Natural killer cell (primary cell): Measurements from ENCODE around the gene PDLIM4. TPM values are rescaled to one million over a fixed set of nuclear protein-coding genes. Genes with fewer than 3 reads are reported as not detected.

Experiments used
- ATAC-seq, 3 donors: fragments of 150-1000 bp in 2 of 3; fragments of 200-7000 bp in 1 of 3; cut with Tn5 transposase; 1 replicate in 1 of 3; 2 replicates in 2 of 3; pipeline ENCODE4 v1.10.0; 2021; ENCODE audit warnings: mild to moderate bottlenecking in 2 of 3, moderate library complexity in 2 of 3
- DNase-seq, 2 donors: peaks; one replicate each; pipeline versions ENCODE4 v3.0.0 to v3.0.0-alpha.2; 2013 to 2021; ENCODE audit warnings: mixed read lengths in 1 of 2
- H3K27ac ChIP-seq: one replicate; pipeline ENCODE4 v1.5.1; 2013; ENCODE audit warnings: mild to moderate bottlenecking, low read length
- H3K27me3 ChIP-seq: one replicate; pipeline ENCODE4 v1.6.1; 2013; ENCODE audit warnings: low read length; ENCODE audit not compliant: control insufficient read depth, insufficient read depth
- H3K36me3 ChIP-seq: one replicate; pipeline ENCODE4 v1.6.1; 2013; ENCODE audit warnings: low read length; ENCODE audit not compliant: control insufficient read depth, insufficient read depth
- H3K4me1 ChIP-seq: one replicate; pipeline ENCODE4 v1.6.1; 2013; ENCODE audit warnings: low read length; ENCODE audit not compliant: control insufficient read depth, insufficient read depth
- H3K4me3 ChIP-seq: one replicate; pipeline ENCODE4 v1.5.1; 2013; ENCODE audit warnings: low read length
- H3K9me3 ChIP-seq: one replicate; pipeline ENCODE4 v1.6.1; 2013; ENCODE audit warnings: low read length; ENCODE audit not compliant: control insufficient read depth, insufficient read depth
- H3K27ac Mint-ChIP-seq, 2 donors: one replicate each; pipeline ENCODE4 v1.8.0; 2022; ENCODE audit warnings: mild to moderate bottlenecking in 2 of 2, mixed read lengths in 2 of 2, moderate library complexity in 1 of 2
- H3K27me3 Mint-ChIP-seq, 2 donors: one replicate each; pipeline ENCODE4 v1.8.0; 2022; ENCODE audit warnings: low read depth in 2 of 2, mixed read lengths in 2 of 2
- H3K36me3 Mint-ChIP-seq: one replicate; pipeline ENCODE4 v1.8.0; 2022; ENCODE audit warnings: mixed read lengths
- H3K4me1 Mint-ChIP-seq, 2 donors: one replicate each; pipeline ENCODE4 v1.8.0; 2022; ENCODE audit warnings: mixed read lengths in 2 of 2
- H3K4me3 Mint-ChIP-seq: one replicate; pipeline ENCODE4 v1.8.0; 2022; ENCODE audit warnings: mild to moderate bottlenecking, moderate library complexity, mixed read lengths
- H3K9me3 Mint-ChIP-seq, 2 donors: one replicate each; pipeline ENCODE4 v1.8.0; 2022; ENCODE audit warnings: mixed read lengths in 2 of 2
- CTCF ChIP-seq: fragments of 200-600 bp; IDR thresholded peaks from one replicate; pipeline ENCODE4 v1.8.0; 2022; ENCODE audit warnings: antibody characterized with exemption
- WGBS: methylation state at CpG from one replicate; pipeline ENCODE4 v1.1.7; 2013; ENCODE audit warnings: missing lambda C conversion rate; ENCODE audit not compliant: insufficient coverage; 5-methylcytosine and 5-hydroxymethylcytosine counted together
- intact Hi-C: fragments of 100-400 bp; cut with micrococcal nuclease; formaldehyde crosslinking; loops from one replicate; pipeline ENCODE4 v1.14.2; 2022
- total RNA-seq, 4 donors: library from RNA; stranded (reverse); fragments of 120-200 nt in 1 of 4; gene quantifications; one replicate each; pipeline versions ENCODE4 v1.2.3 to v1.2.4, GENCODE V29; 2013 to 2022

PDLIM4 gene
- total RNA-seq, 3 donors from 2014 or later (not counting 1 experiment from before 2014, with no cell fraction given), result not detected

GRCh38 chr5:132233811-132234683 is 23.4 kb upstream of the PDLIM4 start:
- intact Hi-C loops, result no loop called here
- H3K27ac ChIP-seq, result no peak overlapping the region
- H3K27ac Mint-ChIP-seq, result no peak overlapping the region
- no peaks in the 10 kb centered on the region for H3K36me3 ChIP-seq
- TF ChIP-seq CTCF, result no peak
- no peaks in the 10 kb centered on the region for H3K27me3 ChIP-seq
- H3K36me3 Mint-ChIP-seq, result no peaks in the 10 kb centered on the region
- H3K4me1 Mint-ChIP-seq, result peaks cover 7 to 20% of the 10 kb centered on the region in 2 donors
- no peaks in the 10 kb centered on the region for H3K4me1 ChIP-seq
- H3K27me3 Mint-ChIP-seq, result peaks cover 7 to 16% of the 10 kb centered on the region in 2 donors
- WGBS, result 94% methylated on average over 7 of the region's 7 CpGs
- H3K4me3 Mint-ChIP-seq, result no peak overlapping the region
- H3K9me3 ChIP-seq, result no peaks in the 10 kb centered on the region
- no peaks in the 10 kb centered on the region for H3K9me3 Mint-ChIP-seq
- no peak overlapping the region for H3K4me3 ChIP-seq
- ATAC-seq, result no peak
- DNase-seq, result no peak

- DNase-seq (no peak), ATAC-seq (no peak)
- Histone ChIP-seq H3K27me3 (no peaks in the 10 kb centered on the region), H3K4me1 (no peaks in the 10 kb centered on the region), H3K4me3 (no peak overlapping the region), H3K9me3 (no peaks in the 10 kb centered on the region), H3K36me3 (no peaks in the 10 kb centered on the region), H3K27ac (no peak overlapping the region)
- Mint-ChIP-seq H3K9me3 (no peaks in the 10 kb centered on the region), H3K27me3 (peaks cover under 1 to 10% of the 10 kb centered on the region in 2 donors), H3K27ac (no peak overlapping the region), H3K36me3 (no peaks in the 10 kb centered on the region), H3K4me1 (peaks cover 7 to 13% of the 10 kb centered on the region in 2 donors), H3K4me3 (no peak overlapping the region)
- WGBS, result no CpG with 5 or more reads among the region's 2 CpGs
- intact Hi-C loops, result no loop called here
- no peak for TF ChIP-seq CTCF
Observed at GRCh38 chr5:132234684-132235062, 22.8 kb upstream of the PDLIM4 start.

- 90% methylated on average over 3 of the region's 3 CpGs for WGBS
- no peaks in the 10 kb centered on the region for H3K4me1 ChIP-seq
- no peak overlapping the region for H3K4me3 ChIP-seq
- ATAC-seq (no peak), DNase-seq (no peak)
- H3K36me3 Mint-ChIP-seq, result no peaks in the 10 kb centered on the region
- no peak overlapping the region for H3K4me3 Mint-ChIP-seq
- no peaks in the 10 kb centered on the region for H3K36me3 ChIP-seq
- H3K9me3 Mint-ChIP-seq, result no peaks in the 10 kb centered on the region
- H3K27me3 Mint-ChIP-seq, result peaks cover 0 to 7% of the 10 kb centered on the region in 2 donors
- no peaks in the 10 kb centered on the region for H3K27me3 ChIP-seq
- no peak overlapping the region for H3K27ac Mint-ChIP-seq
- H3K27ac ChIP-seq, result no peak overlapping the region
- no peak for TF ChIP-seq CTCF
- H3K9me3 ChIP-seq, result no peaks in the 10 kb centered on the region
- peaks cover 7 to 9% of the 10 kb centered on the region in 2 donors for H3K4me1 Mint-ChIP-seq
- intact Hi-C loops, result no loop called here
Observed at GRCh38 chr5:132235340-132235739, 22.2 kb upstream of the PDLIM4 start.
